Right renal cortex interstitium (tissue), 3 donors: ENCODE measurements around the gene MCAM. TPM values are rescaled to one million over a fixed set of nuclear protein-coding genes. Genes with fewer than 3 reads are reported as not detected.

ENCODE experiments used
- DNase-seq, 3 donors: peaks; one replicate each; pipeline ENCODE4 v3.0.0-alpha.2; 2013; ENCODE audit warnings: low read depth in 3 of 3, low spot score in 2 of 3
- polyA plus RNA-seq, 3 donors: library from polyadenylated mRNA; unstranded; fragments of 120-200 nt; gene quantifications; one replicate each; pipeline ENCODE4 v1.2.1, GENCODE V29; 2013; ENCODE audit not compliant: insufficient read length in 3 of 3

Gene MCAM
- polyA plus RNA-seq, 3 donors, result 48.5 to 51.9 (median 51.6) TPM

- no peak for DNase-seq
These were observed 6.8 kb downstream of the MCAM start for GRCh38 chr11:119309953-119310681.

GRCh38 chr11:119309411-119309810 lies 7.5 kb downstream of the MCAM start:
- DNase-seq, result no peak

DNA sequence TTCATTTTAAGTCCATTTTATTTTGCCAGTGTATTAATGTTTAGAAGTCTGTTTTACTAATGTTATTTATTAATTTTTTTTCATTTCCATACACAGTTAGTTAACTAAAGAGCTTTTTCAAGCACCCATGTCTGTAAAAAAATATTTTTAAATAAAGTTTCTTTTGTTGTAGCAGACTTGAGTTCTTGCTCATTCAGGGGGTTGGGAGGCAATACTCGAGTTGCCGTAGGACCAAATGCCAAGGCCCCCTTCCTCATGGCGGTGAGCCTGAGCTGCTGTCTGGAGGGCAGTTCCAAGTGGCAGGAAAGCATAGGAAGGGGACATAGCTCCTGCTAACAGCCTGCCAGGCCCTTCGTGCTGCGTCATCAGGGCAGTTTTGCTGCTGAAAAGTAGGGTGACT lies 9.0 kb downstream of the MCAM start:
- no peak for DNase-seq

DNA sequence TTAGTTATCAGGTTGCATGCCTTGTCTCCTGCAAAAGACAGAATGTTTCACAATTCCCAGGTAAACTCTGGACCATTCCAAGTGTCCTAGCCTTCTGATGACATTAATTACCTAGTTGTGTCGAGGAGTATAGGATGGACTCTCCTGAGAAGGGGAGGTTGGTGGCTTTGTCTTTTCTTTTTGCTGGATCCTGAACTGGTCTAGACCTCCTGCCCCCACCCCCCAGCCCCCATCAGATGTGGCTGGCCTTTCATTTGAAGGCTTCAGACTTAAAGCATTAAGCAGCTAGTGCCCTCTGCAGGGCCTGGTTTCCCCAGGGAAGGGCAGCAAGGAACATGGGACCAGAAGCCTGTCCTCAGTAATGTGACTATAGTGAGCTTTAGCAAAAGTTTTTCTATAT lies 9.7 kb downstream of the MCAM start:
- no peak for DNase-seq

- DNase-seq, result no peak
These were observed 10.5 kb downstream of the MCAM start for GRCh38 chr11:119306373-119306890.

- DNase-seq, result no peak
These were observed 11.2 kb downstream of the MCAM start for GRCh38 chr11:119305556-119306372.

DNA sequence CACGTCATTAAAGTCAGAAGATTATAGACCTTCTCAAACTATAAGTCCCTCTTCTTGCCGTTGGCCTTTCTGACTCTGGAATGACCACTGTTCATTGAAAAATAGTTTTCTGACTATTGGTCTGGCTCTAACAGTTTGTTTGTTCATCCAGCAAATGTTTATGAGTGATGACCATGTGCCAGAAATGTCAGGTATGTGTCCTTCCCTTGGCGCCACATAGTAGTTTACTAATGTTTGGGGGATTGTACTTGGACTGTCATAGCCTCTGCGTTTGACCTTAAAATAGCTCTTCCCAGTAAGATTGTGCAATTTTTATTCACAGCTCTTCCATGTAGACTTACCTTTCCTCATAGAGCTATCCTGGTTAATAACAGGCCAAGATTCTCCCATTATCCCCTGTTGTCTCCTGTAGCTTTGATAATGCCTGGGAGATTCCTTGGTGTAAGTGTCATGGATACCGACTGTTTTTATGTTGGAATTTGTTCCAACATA lies 13.7 kb downstream of the MCAM start:
- no peak for DNase-seq

- DNase-seq, result no peak
These were observed 16.5 kb downstream of the MCAM start for GRCh38 chr11:119300198-119300964.

- no peak for DNase-seq
These were observed 17.5 kb downstream of the MCAM start for GRCh38 chr11:119299416-119299815.

- DNase-seq, result no peak
These were observed 18.2 kb downstream of the MCAM start for GRCh38 chr11:119298726-119299125.

DNA sequence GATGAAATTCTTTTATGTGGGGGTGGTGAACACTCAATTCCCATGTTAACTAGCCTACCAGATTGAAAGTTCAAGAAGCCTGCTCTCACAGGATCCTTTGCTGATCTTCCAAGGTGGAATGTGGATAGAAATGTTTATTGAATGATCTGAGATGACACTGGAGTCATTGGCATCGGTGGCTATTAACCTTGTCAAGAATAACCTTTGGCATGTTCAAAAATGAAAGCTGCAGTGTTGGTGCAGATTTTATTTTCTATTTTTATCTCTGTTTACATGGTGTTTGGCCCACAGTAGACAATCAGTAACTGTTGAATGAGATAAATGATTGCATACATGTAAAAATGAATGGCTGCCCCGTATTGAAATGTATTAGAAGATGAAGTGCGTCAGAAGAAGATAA lies 19.0 kb downstream of the MCAM start:
- no peak for DNase-seq

DNA sequence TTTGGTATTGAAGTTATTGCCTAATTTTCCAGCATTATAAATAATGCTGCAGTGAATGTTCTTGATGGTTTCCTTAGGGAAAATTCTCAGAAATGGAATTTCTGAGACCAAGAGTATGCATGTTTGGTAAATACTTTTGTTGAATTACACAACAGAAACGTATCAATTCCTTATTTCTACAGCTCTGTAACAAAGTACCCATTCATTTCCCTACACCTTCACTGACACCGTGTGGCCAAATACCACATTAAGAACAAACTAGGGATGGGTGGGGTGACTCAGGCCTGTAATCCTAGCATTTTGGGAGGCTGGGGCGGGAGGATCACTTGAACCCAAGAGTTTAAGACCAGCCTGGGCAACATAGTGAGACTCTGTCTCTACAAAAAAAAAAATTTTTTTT lies 21.8 kb downstream of the MCAM start:
- DNase-seq, result no peak

- DNase-seq, result no peak
These were observed 23.5 kb downstream of the MCAM start for GRCh38 chr11:119293461-119293860.

DNA sequence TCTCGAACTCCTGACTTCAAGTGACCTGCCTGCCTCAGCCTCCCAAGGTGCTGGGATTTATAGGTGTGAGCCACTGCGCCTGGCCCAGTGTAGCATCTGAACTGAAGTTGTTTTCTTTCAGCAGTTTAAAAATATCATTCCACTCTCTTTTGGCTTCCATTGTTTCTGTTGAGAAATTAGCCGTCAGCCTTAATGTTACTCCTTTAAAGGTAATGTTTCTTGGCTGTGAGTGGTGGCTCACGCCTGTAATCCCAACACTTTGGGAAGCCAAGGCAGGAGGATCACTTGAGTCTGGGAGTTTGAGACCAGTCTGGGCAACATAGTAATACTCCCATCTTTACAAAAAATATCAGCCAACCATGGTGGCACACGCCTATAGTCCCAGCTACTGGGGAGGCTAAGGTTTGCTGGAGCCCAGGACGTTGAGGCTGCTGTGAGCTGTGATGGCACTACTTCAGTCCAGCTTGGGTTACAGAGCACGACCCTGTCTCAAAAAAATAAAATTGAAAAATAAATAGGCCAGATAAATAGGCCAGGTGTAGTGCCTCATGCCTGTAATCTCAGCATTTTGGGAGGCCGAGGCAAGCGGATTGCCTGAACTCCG lies 25.9 kb downstream of the MCAM start:
- DNase-seq, result no peak

- no peak for DNase-seq
These were observed 28.7 kb downstream of the MCAM start for GRCh38 chr11:119288219-119288618.

- no peak for DNase-seq
These were observed 31.5 kb downstream of the MCAM start for GRCh38 chr11:119285431-119285830.

- no peak for DNase-seq
These were observed 32.4 kb downstream of the MCAM start for GRCh38 chr11:119284344-119285157.

DNA sequence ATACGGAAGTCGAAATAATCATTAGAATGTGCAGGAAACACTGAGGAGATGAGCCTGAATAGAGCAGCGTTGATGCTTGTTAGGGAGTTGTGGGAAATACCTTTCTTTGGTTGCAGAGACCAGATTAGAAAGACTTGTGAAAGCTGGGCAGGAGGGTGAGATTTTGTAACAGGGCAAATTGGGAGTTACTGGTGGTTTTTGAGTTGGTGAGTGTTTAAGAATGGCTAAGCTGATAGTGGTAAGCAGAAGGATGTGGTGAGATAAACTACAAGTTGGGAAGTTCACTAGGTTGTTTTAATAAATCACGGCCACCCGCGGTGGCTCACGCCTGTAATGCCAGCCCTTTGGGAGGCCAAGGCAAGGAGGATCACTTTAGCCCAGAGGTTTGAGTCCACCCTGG lies 34.4 kb downstream of the MCAM start:
- no peak for DNase-seq

GRCh38 chr11:119277660-119278059 lies 39.3 kb downstream of the MCAM start:
- DNase-seq, result no peak

- DNase-seq, result no peak
These were observed 43.2 kb downstream of the MCAM start for GRCh38 chr11:119273721-119274120.
